ENCODE results near the gene TCL1A.
"Not testable (repeated sequence)": the region's sequence is repeated elsewhere in the genome, so short reads cannot be mapped to it uniquely, and the experiment has no call there.

The TCL1A gene, protein sequence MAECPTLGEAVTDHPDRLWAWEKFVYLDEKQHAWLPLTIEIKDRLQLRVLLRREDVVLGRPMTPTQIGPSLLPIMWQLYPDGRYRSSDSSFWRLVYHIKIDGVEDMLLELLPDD

DNA sequence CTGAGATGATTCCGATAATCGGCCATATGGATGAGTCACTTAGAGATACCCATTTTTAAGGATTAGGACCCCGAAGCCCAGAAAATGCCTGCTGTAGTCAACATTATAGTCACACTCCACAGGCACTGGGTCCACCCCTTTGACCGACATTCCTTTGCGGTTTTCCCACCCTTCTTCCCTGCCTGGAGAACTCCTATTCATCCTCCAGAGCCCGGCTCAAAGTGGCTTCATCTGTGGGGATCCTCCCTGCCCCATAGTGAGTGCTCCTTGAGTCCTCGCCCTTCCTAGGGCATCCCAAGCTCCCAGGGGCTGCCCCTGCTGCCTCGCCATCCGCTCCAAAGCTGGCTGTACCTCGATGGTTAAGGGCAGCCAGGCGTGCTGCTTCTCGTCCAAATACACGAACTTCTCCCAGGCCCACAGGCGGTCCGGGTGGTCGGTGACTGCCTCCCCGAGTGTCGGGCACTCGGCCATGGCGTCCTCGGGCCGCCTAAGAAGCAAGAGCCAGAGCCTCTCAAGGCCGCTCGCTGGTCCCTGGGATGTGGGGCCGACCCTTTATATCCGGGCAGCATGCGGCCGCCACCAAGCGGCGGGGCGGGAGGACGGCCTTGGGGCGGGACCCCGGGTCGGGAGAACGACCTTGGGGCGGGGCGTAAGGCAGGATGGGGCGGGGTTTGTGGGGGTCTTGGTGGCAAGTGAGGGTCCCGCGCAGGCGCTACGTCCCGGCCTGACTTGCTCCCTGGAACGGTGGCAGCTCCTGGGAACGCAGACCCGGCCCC, at the start of gene TCL1A:
Gene TCL1A (minus strand): TSS at position 530 of the 776 bp plus-strand sequence. CDS start 59 bp downstream, at position 471.
- no peak for DNase-seq (ENCODE audit: low read depth)

DNA sequence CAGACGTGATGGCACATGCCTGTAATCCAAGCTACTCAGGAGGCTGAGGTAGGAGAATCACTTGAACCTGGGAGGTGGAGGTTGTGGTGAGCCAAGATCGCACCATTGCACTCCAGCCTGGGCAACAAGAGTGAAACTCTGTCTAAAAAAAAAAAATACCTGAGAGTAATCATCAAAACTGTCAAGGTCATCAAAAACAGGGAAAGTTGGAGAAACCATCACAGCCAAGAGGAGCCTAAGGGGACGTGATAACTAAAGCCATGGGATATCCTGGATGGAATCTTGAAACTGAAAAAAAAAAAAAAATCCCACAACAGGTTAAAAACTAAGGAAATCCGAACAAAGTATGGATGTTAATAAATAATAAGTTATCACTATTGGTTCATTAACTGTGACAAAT, 49.1 kb upstream of the TCL1A start:
- not testable (repeated sequence) for DNase-seq (ENCODE audit: low read depth)

DNA sequence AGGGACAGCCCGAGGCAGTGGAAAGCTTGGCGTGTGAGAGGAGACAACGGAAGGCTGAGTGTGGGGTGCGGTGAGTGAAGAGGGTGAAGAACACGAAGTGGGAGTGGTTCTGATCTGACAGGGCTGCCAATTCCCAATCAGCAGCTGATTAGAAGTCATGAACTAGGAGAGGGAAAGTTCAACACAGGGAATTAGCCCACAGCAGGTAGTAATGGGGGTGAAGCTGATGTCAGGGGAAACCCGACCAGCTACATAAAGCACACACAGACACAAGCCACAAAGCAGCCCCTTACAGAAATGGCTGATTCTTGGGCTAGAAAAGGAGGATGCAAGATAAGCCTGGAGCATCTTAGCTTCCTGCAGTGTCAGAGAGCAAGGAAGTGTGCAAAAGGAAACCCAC, 47.5 kb upstream of the TCL1A start:
- no peak for DNase-seq (ENCODE audit: low read depth)

DNA sequence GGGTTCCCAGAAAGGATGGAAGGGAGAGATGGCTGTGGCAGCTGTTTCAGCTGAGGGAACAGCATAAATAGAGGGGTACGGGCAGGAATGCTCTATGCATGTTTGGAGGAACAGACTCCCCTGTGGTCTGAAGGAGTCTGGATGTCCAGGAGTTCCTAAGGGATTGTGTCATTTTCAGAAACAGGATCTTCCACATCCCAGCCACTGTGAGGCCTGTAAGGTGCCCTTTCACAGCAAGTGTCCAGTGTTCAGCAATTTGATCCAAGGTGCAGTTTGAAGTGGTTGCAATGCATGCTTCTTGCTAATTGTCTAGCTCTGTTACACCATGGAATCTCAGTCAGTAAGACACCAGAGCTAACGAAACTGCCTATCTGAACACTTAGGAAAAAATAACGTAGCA, 46.7 kb upstream of the TCL1A start:
- DNase-seq (ENCODE audit: low read depth), result no peak

DNA sequence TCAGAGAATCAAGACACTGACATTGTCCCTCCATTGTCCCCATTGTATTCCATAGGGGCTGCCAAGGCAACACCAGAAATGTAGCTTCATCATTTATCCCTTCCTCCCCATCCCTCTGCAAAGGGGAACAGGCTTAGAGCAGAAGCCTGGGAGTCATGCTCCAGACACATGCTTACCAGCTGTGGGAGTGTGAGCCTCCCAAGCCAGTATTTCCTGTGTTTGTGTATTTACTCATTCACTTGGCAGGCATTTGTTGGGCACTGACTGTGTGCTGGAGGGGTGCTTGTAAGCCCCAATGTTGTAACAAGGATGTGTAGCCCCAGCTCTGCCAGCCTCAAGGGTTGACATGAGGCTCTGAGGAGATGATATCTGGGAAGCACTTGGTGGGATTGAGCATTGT, 46.0 kb upstream of the TCL1A start:
- DNase-seq (ENCODE audit: low read depth), result no peak

DNA sequence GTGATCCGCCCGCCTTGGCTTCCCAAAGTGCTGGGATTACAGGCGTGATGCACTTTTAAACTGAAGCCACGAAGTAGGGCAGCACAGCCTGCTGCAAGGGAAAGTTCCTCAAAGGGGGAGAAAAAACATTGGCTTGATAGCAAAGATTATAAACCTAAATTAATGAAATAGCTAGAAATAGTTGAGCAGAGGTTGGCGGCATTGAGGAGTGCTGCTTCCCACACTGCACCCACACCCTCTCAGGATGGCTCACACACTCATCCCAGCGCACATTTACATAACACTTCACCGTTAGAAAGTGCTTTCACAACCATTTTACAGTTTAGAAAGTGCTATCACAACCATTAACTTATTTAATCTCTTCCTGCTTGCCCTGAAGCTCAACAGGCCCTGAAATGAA, 44.4 kb upstream of the TCL1A start:
- no peak for DNase-seq (ENCODE audit: low read depth)

DNA sequence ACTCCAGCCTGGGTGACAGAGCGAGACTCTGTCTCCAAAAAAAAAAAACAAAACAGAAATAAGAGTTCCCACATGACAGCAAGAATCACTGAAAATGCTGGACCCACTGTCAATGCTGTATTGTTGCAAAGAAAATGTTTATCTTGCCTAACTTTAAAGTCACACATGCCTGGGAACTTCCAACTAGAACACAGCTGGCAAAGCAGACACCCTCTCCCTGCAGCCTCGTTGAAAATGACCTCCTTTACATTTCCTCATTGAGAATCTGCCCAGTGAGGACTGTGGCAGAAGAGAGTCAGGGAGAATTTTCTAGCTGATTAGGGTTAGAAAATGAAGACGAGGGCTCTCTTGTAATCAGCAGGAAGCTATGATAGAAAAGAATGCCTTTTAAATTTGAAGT, 42.8 kb upstream of the TCL1A start:
- DNase-seq (ENCODE audit: low read depth), result no peak

DNA sequence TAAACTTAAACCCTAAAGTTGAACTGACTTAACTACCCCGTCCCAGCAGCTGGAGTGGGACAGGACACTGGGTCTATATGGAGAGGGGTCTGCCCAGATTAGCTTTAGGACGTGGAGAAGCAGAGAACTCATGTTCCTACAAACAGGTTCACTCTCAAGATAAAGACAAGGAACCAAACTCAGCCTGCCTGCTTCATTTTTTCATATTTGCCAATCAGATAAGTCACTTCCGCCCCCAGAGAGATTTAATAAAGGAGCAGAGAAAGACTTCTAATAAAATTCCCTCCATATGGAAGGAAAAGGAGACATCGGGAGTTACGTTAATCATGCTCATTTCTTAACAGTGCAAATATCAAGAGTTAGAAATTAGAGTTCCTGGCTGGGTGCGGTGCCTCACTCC, 42.2 kb upstream of the TCL1A start:
- DNase-seq (ENCODE audit: low read depth), result no peak

DNA sequence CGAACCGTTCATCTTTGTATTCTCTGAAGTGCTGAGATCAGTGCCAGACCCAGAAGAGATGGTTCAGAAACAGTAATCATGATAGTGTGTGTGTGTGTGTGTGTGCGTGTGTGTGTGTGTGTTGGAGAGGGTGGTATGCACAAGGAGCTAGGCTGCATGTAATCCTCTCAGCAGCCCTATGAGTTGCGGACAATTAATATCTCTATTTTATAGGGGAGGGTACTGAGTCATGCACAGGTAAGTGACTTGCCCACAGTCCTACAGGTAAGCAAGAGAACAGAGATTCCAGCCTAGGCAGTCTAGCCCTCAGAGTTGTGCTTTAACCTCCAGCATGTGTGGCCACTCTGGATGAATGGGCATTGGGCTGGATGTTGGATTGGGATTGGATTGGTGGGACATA, 27.9 kb upstream of the TCL1A start:
- no peak for DNase-seq (ENCODE audit: low read depth)

DNA sequence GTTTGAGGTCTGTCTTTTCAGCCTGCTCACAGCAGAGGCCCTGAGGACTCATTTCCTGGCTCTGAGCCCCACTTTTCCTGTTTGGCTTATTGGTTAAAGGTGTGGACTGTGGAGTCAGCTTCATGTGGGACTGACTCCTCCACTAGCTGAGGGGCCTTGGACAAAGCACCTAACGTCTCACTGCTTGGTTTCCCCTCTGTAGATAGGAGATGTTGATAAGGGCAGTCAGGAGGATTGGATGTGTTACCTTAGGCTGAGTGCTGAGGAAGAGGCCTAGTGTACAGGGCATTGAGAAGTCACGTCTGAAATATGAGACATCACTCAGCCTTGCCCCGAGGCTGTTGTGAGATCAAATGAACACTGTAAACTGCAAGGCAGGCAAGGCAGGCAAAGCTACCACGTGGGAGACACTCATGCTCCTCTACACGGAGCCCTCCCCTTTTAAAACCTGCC, 27.1 kb upstream of the TCL1A start:
- no peak for DNase-seq (ENCODE audit: low read depth)

DNA sequence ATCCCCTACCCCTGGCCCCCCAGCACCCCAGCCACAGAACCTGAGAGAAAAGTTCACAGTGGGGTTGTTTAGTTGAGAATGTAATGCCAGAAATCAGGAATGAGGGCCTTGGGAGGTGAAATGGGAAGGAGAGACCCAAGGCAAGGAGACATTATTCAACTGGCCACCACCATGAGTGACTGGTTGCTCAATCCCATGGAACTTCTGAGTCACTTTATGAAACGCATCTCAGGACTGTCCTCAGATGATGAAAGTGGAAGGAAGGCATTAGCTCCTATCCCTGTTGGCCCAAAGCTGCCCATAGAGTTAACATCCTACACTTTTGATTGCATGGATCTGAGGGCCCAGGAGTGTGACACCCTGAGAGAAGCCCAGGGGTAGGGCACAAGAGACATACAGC, 25.4 kb upstream of the TCL1A start:
- DNase-seq (ENCODE audit: low read depth), result no peak

DNA sequence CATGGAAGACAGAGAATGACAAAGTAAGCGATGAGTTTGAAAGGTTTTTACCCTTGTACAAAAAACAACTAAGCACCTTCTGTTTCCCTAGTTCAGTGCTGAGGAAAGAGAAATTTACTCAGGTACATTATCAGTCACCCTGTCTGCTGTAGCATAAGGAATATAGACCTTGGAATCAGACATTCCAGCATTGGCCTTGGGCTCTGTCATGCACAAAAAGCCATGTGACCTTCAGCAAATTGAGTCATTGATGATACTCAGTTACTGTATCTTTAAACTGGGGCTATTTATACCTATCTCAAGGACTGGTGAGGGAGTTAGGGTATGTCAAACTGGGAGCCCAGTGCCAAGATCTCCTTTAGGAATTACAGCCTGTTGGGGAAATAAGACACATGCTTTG, 19.3 kb upstream of the TCL1A start:
- DNase-seq (ENCODE audit: low read depth), result no peak

DNA sequence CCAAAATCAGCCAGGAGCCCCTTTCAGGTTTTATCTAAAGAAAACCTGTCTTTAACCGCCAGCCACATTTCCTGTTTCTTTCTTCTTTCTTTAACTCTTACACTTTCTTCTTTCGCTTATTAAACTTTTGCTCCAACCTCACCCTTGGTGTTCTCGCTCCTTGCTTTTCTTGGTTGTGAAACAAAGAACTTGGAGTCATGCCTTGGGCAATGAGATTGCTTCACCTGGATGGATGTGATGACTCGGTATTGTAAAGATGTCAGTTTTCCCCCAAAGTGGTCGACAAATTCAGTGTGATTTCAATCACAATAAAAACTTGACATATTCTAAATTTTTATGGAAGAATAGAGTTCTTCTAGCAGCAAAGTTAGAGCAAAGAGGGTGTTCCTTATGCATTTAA, 16.2 kb upstream of the TCL1A start:
- DNase-seq (ENCODE audit: low read depth), result no peak

DNA sequence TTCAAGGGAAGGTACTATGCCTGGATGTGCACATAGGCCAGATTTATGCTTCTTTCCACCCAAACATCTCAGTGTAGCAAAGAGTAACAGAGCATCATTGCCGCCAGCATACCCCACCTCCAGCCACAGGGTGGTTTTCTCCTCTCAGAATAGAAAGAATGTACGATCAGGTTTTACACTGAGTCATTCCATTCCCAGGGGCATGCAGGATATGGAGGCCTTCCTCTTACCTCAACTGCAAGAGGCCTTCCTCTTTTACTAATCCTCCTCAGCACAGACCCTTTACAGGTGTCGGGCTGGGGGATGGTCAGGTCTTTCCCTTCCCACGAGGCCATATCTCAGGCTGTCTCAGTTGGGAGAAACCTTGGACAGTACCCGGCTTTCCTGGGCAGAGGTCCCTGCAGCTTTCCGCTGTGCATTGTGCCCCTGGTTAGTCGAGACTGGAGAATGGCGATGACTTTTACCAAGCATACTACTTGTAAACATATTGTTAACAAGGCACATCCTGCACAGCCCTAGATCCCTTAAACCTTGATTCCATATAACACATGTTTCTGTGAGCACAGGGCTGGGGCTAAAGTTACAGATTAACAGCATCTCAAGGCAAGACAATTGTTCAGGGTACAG, 15.6 kb upstream of the TCL1A start:
- DNase-seq (ENCODE audit: low read depth), result not testable (repeated sequence)

DNA sequence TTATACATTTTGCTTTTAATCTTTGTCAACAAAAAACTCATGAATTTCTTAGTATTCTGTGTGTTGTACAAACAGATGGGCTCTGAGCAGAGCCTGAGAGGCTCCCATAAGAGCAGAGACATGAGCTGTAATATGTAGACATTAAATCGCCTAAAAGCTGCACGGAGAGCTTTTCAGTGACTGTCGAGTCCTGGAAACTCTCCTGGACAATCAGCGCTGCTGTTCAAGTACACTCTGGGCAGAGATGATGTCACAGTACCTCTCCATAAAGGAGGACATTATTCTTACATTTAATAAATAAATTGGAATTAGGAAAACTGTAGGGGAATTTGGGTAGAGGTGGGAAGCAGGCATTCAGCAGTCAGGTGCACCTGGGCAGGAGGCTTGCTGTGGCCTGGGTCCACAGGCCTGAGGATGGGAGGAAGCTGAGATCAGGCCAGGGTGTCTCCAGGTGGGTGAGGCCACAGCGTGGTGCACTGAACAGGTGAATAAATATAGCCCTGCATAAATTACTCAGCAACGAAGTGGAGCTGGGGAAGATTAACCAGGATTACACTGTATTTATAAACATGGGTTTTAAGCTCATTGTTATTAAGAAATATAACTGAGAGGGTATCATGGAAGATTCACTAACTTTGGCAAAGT, 13.3 kb upstream of the TCL1A start:
- no peak for DNase-seq (ENCODE audit: low read depth)

DNA sequence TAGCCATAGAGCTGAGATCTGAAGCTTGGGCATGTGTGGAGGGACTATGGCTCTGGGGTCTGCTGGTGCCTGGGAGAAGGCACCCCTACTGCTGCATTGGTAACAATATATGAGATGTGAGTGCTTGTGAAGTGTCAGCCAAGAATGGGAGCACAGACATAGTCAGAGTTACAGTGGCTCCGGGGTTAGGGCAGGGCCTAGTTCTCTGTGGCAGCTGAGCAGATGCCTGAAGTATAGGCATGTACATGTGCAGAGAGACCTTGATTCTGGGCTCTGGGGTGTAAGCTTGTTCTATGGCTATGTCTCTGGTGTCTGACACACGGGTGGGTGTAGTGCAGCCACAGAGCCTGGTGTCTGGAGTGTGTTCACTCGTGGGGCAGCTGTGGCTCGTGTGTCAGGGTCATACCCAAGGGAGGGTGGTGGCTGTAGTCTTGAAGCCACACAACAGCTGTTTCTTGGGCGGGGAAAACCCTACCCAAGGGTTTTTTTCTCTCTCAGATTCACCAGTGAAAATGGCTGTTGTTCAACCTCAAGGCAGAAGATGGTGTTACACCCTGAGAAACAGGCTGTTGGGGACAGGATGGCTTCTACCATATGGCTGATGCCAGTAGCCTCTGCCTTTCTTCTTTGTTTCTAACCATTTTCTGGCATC, 11.9 kb upstream of the TCL1A start:
- no peak for DNase-seq (ENCODE audit: low read depth)

DNA sequence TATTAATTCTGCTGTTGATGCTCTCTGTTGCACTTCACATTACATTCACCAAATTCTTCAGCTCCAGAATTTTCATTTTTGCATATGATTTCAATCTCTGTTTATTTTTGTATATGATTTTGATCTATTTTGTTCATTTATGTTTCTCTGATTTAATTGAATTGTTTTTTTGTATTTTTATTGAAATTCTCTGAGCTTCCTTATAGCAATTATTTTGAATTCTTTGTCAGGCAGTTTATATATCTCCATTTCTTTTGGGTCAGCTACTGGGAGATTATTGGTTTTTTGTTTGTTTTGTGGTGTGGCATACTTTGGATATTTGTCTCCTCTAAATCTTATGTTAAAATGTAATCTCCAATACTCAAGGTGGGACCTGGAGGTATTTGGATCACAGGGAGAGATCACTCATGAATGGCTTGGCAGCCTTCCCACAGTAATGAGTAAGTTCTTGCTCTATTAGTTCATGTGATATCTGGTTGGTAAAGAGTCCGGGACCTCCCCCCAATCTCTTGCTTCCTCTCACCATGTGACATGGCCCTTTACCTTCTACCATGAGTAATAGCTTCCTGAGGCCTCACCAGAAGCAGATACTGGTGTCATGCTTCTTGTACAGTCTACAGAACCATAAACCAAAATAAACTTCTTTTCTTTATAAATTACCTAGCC, 8.7 kb upstream of the TCL1A start:
- no peak for DNase-seq (ENCODE audit: low read depth)

DNA sequence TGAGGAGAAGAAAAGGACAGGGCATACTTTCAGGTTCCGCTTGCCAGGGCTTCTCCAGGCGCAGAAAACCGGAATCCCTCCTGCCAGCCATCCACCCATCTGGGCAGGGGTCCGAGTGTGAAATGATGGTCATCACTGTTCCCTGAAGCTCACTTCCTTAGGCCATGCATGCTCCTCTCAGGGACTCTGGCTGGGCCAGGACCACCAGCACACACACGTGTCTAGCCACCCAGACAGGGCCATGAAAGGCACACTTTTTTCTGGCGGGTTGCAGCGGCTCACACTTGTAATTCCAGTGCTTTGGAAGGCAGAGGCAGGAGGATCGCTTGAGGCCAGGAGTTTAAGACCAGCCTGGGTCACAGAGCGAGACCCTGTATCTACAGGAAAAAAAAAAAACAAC, 1.5 kb downstream of the TCL1A start:
- no peak for DNase-seq (ENCODE audit: low read depth)

DNA sequence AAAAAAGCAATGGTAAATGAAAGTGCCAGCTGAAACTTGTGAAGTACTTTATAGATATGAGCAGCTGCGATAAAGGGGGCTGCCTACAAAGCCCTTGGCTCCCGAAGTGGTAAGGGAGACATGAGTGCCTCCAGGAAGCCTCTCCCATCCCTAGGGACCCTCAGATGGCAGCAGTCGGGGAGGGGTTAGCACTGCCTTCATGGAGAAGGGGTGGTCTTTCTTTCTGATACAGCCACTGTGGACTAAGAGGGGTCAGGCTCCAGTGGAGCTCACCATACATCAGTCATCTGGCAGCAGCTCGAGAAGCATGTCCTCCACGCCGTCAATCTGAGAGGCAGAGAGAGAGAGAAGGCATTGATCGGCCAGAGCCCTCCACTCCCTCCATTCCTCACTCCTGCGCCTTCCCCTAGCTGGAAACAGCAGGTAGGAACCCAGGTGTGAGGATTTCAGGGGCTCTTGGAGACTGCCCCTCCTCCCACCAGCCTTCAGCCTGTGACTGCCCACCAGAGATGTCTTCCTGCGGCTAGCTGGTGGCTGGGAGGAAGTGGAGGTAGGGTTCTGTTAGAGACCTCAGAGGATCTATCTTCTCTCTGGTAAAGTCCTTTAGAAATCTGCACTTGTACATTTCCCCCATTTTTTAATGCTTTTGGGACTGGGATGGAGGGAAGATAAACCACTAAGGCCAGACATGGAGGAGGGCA, 2.3 kb downstream of the TCL1A start:
- DNase-seq (ENCODE audit: low read depth), result no peak

DNA sequence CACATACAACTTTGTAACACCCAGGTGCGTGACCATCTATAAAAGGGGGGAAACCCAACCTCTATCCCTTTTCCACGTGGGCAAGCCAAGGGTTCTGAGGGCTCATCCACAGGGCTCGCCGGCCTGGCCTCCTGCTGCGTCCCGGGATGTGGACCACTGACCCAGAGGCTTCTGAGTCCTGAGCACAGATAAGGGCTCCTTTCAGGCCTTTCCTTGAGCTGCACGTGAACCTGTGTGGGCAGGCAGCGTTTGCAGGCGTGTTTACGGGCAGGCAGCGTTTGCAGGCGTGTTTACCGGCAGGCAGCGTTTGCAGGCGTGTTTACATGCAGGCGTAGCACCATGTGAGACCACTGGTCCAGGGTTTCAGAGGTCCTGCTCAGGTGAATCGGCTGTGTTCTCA, 3.8 kb downstream of the TCL1A start:
- no peak for DNase-seq (ENCODE audit: low read depth)

DNA sequence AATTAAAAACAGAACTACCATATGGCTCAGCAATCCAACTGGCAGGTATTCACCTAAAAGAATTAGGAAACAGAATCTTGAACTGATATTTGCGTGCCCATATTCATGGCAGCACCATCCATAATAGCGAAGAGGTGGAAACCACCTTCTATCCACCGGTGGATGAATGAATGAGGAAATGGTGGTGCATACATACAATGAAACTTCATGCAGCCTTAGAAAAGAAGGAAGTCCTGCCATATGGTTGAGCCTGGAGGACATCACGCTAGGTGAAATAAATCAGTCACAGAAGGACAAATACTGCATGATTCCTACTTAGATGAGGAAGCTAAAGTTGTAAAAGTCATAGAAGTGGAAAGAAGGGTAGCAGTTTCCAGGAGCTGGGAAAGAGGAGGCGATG, 6.6 kb downstream of the TCL1A start:
- DNase-seq (ENCODE audit: low read depth), result no peak
